Choroid plexus epithelial cell (primary cell): ENCODE data around the gene HNRNPH3.

ENCODE experiments used
- DNase-seq: peaks from one replicate; pipeline ENCODE4 v3.0.0-alpha.2; 2010; ENCODE audit warnings: low read depth
- H3K4me3 ChIP-seq: 2 replicates; pipeline ENCODE4 v1.5.1; 2011; ENCODE audit warnings: low read depth, mild to moderate bottlenecking, control low read depth, low read length, moderate library complexity
- CTCF ChIP-seq: conservative IDR thresholded peaks from 2 replicates; pipeline ENCODE4 v1.5.1; 2011; ENCODE audit warnings: low read depth, mild to moderate bottlenecking, control low read depth, inconsistent platforms, low read length, moderate library complexity

The HNRNPH3 gene

GRCh38 chr10:68332259-68333057, 594 bp downstream of the HNRNPH3 start, which contains the start of gene PBLD:
Gene PBLD (minus strand): TSS chr10:68332928. CDS start chr10:68306844, 26,084 bp downstream.
- TF ChIP-seq CTCF = peak; percentile 71
- H3K4me3 ChIP-seq = peak within 1 kb of the TSS; percentile 93
- DNase-seq = peak; percentile 83

- TF ChIP-seq CTCF = no peak
- DNase-seq = no peak
- H3K4me3 ChIP-seq = peak overlapping the region; percentile 93
Observed at GRCh38 chr10:68333058-68333395, 1.2 kb downstream of the HNRNPH3 start.

GRCh38 chr10:68333440-68334431, 1.9 kb downstream of the HNRNPH3 start:
- TF ChIP-seq CTCF = no peak
- peak overlapping the region; percentile 93 for H3K4me3 ChIP-seq
- no peak for DNase-seq

- H3K4me3 ChIP-seq = peak overlapping the region; percentile 93
- no peak for DNase-seq
- no peak for TF ChIP-seq CTCF
Observed at GRCh38 chr10:68334672-68335467, 3.0 kb downstream of the HNRNPH3 start.

GRCh38 chr10:68336754-68337351, 5.0 kb downstream of the HNRNPH3 start:
- no peak for TF ChIP-seq CTCF
- H3K4me3 ChIP-seq = no peak overlapping the region
- DNase-seq = no peak
